BE2C (cell line): ENCODE results near the gene CXCL14.

Experiments used
- DNase-seq: peaks from one replicate; pipeline ENCODE4 v3.0.0-alpha.2; 2020
- H3K27me3 ChIP-seq: fragments of 250-450 bp; sonication (Bioruptor Pico); 2 replicates; pipeline ENCODE4 v1.5.1; 2020; ENCODE audit warnings: mild to moderate bottlenecking
- H3K36me3 ChIP-seq: fragments of 250-450 bp; sonication (Bioruptor Pico); 2 replicates; pipeline ENCODE4 v1.5.1; 2020; ENCODE audit warnings: mild to moderate bottlenecking
- H3K4me1 ChIP-seq: fragments of 250-450 bp; sonication (Bioruptor Pico); 2 replicates; pipeline ENCODE4 v1.5.1; 2020
- H3K4me3 ChIP-seq: 2 replicates; pipeline ENCODE4 v1.5.1; 2011; ENCODE audit warnings: low read depth, low read length
- H3K9me3 ChIP-seq: fragments of 250-450 bp; sonication (Bioruptor Pico); 2 replicates; pipeline ENCODE4 v1.5.1; 2020
- TF ChIP-seq, protein P1 (sequence below): IDR thresholded peaks from 2 replicates; pipeline ENCODE4 v1.5.1; 2012; ENCODE audit warnings: mild to moderate bottlenecking, low read depth, low read length

Gene CXCL14

DNA sequence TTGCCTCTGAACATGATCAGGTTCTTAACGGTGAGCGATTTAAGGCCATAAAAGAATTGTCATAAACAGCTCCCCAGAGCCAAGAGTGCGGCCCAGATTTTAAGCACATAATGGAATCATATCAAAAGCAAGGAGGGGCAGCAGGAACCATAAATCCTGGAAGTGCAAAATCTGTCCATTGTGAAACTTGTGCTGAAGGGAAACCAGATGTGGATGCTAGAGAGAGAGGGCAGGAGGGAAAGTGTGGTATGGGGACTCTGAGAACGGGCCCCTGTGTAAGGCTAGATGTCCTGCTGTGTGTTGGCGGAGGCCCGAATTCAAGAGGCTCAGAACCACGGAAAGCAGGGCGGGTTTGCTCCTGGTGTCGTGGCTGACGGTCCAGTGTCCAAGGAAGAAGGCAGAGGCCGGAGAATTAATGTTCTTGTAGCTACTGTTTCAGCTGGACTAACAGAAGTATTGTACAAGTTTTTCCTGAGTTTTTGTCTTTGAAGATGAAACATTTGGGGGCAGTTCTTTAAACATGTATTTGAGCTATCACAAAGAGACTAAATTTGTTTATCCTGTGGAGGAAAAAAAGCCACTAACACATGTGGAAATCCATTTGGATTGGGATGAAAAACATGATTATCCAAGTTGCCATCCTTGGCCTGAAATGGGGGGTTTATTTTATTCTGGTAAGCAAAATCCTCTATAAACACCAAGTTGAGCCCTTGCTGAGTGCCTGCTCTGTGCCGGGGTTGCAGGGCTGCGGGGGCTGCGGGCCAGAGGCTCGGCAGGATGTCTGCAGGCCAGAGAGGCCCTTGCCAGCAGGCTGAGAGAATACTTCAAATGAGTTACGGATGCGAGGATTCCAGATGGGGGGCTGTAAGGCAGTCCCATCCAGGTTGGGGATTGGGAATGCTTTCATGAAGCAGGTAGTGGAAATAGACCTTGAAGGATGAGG lies 9.2 kb upstream of the CXCL14 start:
- peaks cover 41% of the 10 kb centered on the region for H3K27me3 ChIP-seq
- TF ChIP-seq, protein P1, sequence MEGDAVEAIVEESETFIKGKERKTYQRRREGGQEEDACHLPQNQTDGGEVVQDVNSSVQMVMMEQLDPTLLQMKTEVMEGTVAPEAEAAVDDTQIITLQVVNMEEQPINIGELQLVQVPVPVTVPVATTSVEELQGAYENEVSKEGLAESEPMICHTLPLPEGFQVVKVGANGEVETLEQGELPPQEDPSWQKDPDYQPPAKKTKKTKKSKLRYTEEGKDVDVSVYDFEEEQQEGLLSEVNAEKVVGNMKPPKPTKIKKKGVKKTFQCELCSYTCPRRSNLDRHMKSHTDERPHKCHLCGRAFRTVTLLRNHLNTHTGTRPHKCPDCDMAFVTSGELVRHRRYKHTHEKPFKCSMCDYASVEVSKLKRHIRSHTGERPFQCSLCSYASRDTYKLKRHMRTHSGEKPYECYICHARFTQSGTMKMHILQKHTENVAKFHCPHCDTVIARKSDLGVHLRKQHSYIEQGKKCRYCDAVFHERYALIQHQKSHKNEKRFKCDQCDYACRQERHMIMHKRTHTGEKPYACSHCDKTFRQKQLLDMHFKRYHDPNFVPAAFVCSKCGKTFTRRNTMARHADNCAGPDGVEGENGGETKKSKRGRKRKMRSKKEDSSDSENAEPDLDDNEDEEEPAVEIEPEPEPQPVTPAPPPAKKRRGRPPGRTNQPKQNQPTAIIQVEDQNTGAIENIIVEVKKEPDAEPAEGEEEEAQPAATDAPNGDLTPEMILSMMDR: no peak

DNA sequence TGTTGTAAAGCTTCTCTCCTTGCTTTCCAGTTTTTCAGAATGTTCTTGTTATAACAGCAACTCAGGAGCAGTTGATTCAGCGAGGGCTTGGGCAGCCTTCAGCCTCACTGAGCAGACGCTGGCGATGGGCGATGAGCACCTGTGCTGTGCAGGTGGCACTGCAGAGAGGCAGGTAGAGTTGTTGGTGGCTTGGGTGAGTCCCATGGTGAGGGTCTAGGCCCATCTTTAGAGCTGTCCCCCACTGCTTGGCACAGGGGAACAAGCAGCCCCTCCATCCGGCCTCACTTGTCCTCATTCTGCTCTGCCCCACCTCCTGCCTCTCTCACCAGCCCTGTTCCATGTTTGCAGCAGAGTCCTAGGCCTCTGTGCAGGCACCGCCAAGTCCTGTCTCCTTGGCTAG lies 6.1 kb upstream of the CXCL14 start:
- TF ChIP-seq, protein P1: no peak
- peaks cover 31% of the 10 kb centered on the region for H3K27me3 ChIP-seq
- no peaks in the 10 kb centered on the region for H3K4me1 ChIP-seq
- DNase-seq: no peak
- no peak overlapping the region for H3K4me3 ChIP-seq
- no peaks in the 10 kb centered on the region for H3K9me3 ChIP-seq
- no peaks in the 10 kb centered on the region for H3K36me3 ChIP-seq

More for the DNA sequence above, 9.2 kb upstream of the CXCL14 start:
- Histone ChIP-seq H3K4me3 (no peak overlapping the region), H3K36me3 (no peaks in the 10 kb centered on the region), H3K9me3 (no peaks in the 10 kb centered on the region), H3K4me1 (no peaks in the 10 kb centered on the region)
- DNase-seq: no peak

DNA sequence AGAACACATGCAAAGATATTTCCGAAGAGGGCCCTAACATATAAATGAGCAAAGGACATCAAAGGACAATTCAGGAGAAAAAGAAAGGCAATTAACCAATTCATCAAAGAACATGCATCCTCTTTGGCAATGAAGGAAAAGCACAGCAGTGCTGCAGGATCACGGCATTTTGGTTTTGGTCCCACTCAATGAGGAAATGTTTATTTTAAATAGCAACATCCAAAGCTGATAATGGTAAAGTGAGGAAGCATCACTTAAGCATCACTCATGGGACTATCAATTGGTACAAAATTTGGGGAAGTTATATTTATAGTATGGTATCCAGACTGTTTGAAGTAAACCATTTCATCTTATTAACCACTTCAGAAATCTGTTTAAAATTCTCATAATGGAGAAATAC lies 5.5 kb upstream of the CXCL14 start:
- Histone ChIP-seq H3K9me3 (no peaks in the 10 kb centered on the region), H3K36me3 (no peaks in the 10 kb centered on the region), H3K4me1 (no peaks in the 10 kb centered on the region), H3K27me3 (peaks cover 36% of the 10 kb centered on the region), H3K4me3 (no peak overlapping the region)
- DNase-seq: no peak
- TF ChIP-seq, protein P1: no peak

DNA sequence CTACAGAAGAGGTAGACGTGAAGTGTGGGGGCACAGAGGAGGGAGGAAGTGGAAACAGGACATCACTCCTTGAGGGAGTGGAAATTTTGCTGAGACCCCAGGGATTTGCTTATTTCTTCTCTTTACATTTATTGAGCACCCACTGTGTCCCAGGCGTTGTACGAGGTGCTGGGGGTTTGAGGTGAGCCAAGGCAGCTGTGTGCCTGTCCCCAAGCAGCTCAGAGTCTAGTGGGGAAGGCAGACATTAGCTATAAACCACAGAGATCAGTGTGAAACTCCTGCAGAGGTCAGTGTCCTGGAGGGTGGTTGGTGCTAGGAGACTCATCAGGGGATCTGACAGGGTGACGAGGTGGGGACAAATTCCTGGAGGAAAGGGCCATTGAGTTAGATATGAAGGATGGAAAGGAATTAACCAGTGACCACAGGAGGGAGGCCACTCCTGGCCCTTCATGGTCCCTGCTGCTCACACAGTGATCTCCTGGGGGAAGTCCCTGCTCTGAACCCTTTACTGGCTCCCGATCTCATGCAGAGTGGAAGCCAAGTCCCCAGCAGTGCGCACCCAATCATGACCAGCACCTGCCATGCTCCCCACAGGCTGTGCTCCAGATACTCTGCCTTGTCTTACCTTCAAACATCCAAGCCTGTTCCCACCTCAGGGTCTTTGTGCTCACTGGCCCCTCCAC lies 3.4 kb upstream of the CXCL14 start:
- TF ChIP-seq, protein P1: no peak
- peaks cover 41% of the 10 kb centered on the region for H3K27me3 ChIP-seq

DNA sequence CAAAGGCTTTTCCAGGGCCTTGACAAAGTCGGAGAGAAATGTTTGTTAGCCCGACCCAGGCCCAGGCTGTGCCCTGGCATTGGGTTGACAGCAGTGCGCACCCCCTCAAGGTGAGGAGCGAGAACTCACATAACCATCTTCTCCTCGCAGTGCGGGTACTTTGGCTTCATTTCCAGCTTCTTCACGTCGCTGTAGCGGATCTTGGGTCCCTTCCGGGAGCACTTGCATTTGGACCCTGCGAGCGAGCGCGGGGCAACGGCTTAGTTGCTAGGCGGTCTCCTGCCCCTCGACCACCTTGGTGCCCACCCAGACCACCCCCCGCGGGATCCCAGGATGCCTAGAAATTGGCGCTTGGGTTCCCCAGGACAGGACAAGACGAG lies 496 bp downstream of the CXCL14 start:
- TF ChIP-seq, protein P1: no peak
- Histone ChIP-seq H3K9me3 (no peaks in the 10 kb centered on the region), H3K36me3 (no peaks in the 10 kb centered on the region), H3K4me3 (no peak overlapping the region), H3K4me1 (no peaks in the 10 kb centered on the region), H3K27me3 (peaks cover 32% of the 10 kb centered on the region)
- DNase-seq: no peak

More for the DNA sequence above, 3.4 kb upstream of the CXCL14 start:
- Histone ChIP-seq H3K36me3 (no peaks in the 10 kb centered on the region), H3K9me3 (no peaks in the 10 kb centered on the region), H3K4me3 (no peak overlapping the region), H3K4me1 (no peaks in the 10 kb centered on the region)
- DNase-seq: no peak

DNA sequence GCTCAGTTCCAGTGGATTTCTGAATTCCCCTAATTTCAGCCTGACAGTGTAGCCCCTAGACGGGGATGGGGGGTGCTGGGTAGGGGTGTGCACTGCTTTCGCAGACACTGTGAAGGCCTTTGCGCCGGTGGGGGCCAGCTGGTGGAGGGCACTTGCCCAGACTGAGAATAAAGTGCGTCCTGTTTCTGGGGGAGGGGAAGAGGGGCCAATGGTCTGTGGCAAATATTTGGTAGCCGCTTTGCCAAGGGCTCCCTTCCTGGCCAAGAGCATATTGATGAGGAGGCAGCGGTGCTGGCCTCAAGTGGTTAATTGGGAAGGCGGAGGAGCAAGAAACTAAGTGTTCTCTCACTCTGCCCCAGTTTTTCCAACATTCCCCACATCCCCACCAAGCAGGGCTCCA lies 1.4 kb downstream of the CXCL14 start:
- H3K27me3 ChIP-seq: peaks cover 32% of the 10 kb centered on the region
- DNase-seq: no peak
- no peaks in the 10 kb centered on the region for H3K36me3 ChIP-seq
- TF ChIP-seq, protein P1: no peak
- no peak overlapping the region for H3K4me3 ChIP-seq
- H3K4me1 ChIP-seq: no peaks in the 10 kb centered on the region
- no peaks in the 10 kb centered on the region for H3K9me3 ChIP-seq
